WTC11 (cell line): Measurements from ENCODE around the gene STT3A. TPM values are rescaled to one million over a fixed set of nuclear protein-coding genes. Genes with fewer than 3 reads are reported as not detected.

ENCODE experiments used
- ATAC-seq: fragments of 200-7000 bp; cut with Tn5 transposase; 2 replicates; pipeline ENCODE4 v1.10.0; 2021; ENCODE audit warnings: mild to moderate bottlenecking, moderate library complexity
- CTCF ChIA-PET: fragments of 300-600 bp; sonication (Branson Sonifier 250); formaldehyde crosslinking; loops from one replicate; lab custom pipeline; 2021; ENCODE audit warnings: antibody characterized with exemption; lab: Charles Lee
- POLR2A ChIA-PET: fragments of 350-600 bp; sonication (Branson Sonifier 250); formaldehyde crosslinking; loops from one replicate; lab custom pipeline; 2021; ENCODE audit warnings: antibody characterized with exemption; lab: Charles Lee
- DNase-seq: peaks from one replicate; pipeline ENCODE4 v3.0.0; 2021; ENCODE audit warnings: low spot score
- H3K27ac Mint-ChIP-seq: 2 replicates; pipeline ENCODE4 v1.8.0; 2021; ENCODE audit warnings: mixed read lengths
- H3K27me3 Mint-ChIP-seq: 2 replicates; pipeline ENCODE4 v1.8.0; 2021; ENCODE audit warnings: low read depth, mild to moderate bottlenecking, moderate library complexity, mixed read lengths
- H3K36me3 Mint-ChIP-seq: 2 replicates; pipeline ENCODE4 v1.8.0; 2021; ENCODE audit warnings: mixed read lengths
- H3K4me1 Mint-ChIP-seq: 2 replicates; pipeline ENCODE4 v1.8.0; 2022; ENCODE audit warnings: mixed read lengths
- H3K4me3 Mint-ChIP-seq: 2 replicates; pipeline ENCODE4 v1.8.0; 2021; ENCODE audit warnings: mild to moderate bottlenecking, moderate library complexity, mixed read lengths
- H3K9me3 Mint-ChIP-seq: 2 replicates; pipeline ENCODE4 v1.8.0; 2021; ENCODE audit warnings: mixed read lengths
- AR ChIP-seq: fragments of 250-450 bp; sonication (Bioruptor Pico); IDR thresholded peaks from 2 replicates; pipeline ENCODE4 v1.9.0; 2021; ENCODE audit warnings: mild to moderate bottlenecking
- ARID4B ChIP-seq: sonication (generic); formaldehyde crosslinking; IDR thresholded peaks from 2 replicates; pipeline ENCODE4 v1.8.0; 2023; ENCODE audit warnings: missing genetic modification reagents, mild to moderate bottlenecking, borderline replicate concordance
- CDX4 ChIP-seq: fragments of 250-450 bp; sonication (Bioruptor Pico); IDR thresholded peaks from 2 replicates; pipeline ENCODE4 v1.9.0; 2021; ENCODE audit warnings: moderate library complexity, mild to moderate bottlenecking, inconsistent platforms, borderline replicate concordance
- CTCF ChIP-seq: fragments of 200-600 bp; IDR thresholded peaks from 2 replicates; pipeline ENCODE4 v1.8.0; 2022; ENCODE audit warnings: antibody characterized with exemption
- E2F4 ChIP-seq: sonication (generic); formaldehyde crosslinking; IDR thresholded peaks from 2 replicates; pipeline ENCODE4 v1.8.1; 2022; ENCODE audit warnings: low read depth, mild to moderate bottlenecking, moderate library complexity, missing genetic modification reagents, borderline replicate concordance
- ERG ChIP-seq: fragments of 250-450 bp; sonication (Bioruptor Pico); IDR thresholded peaks from 2 replicates; pipeline ENCODE4 v1.8.0; 2021; ENCODE audit warnings: mild to moderate bottlenecking
- GRHL2 ChIP-seq: fragments of 250-450 bp; sonication (Bioruptor Pico); IDR thresholded peaks from 2 replicates; pipeline ENCODE4 v1.8.0; 2022; ENCODE audit warnings: mild to moderate bottlenecking, moderate library complexity; ENCODE audit not compliant: insufficient replicate concordance, severe bottlenecking
- HMGA2 ChIP-seq: fragments of 250-450 bp; sonication (Bioruptor Pico); IDR thresholded peaks from 2 replicates; pipeline ENCODE4 v1.4.0; 2021; ENCODE audit warnings: mild to moderate bottlenecking, moderate library complexity
- IRF2 ChIP-seq: sonication (generic); formaldehyde crosslinking; IDR thresholded peaks from 2 replicates; pipeline ENCODE4 v1.8.0; 2022; ENCODE audit warnings: low read depth, missing genetic modification reagents, borderline replicate concordance
- JAZF1 ChIP-seq: fragments of 250-450 bp; sonication (Bioruptor Pico); IDR thresholded peaks from 2 replicates; pipeline ENCODE4 v1.9.0; 2021; ENCODE audit warnings: moderate library complexity, mild to moderate bottlenecking, inconsistent platforms
- MYBL2 ChIP-seq: sonication (generic); formaldehyde crosslinking; IDR thresholded peaks from 2 replicates; pipeline ENCODE4 v1.8.1; 2023; ENCODE audit warnings: mild to moderate bottlenecking, moderate library complexity, missing genetic modification reagents
- NFYB ChIP-seq: sonication (generic); formaldehyde crosslinking; conservative IDR thresholded peaks from 2 replicates; pipeline ENCODE4 v1.8.0; 2022; ENCODE audit warnings: low read depth, missing genetic modification reagents
- OVOL2 ChIP-seq: fragments of 250-450 bp; sonication (Bioruptor Pico); IDR thresholded peaks from 2 replicates; pipeline ENCODE4 v1.9.0; 2021; ENCODE audit warnings: mild to moderate bottlenecking, borderline replicate concordance
- SOX15 ChIP-seq: fragments of 250-450 bp; sonication (Bioruptor Pico); IDR thresholded peaks from 2 replicates; pipeline ENCODE4 v1.9.0; 2021; ENCODE audit warnings: mild to moderate bottlenecking
- ZNF121 ChIP-seq: sonication (generic); formaldehyde crosslinking; IDR thresholded peaks from 2 replicates; pipeline ENCODE4 v1.8.0; 2023; ENCODE audit warnings: missing genetic modification reagents
- ZNF232 ChIP-seq: sonication (generic); formaldehyde crosslinking; IDR thresholded peaks from 2 replicates; pipeline ENCODE4 v1.8.0; 2022; ENCODE audit warnings: mild to moderate bottlenecking, missing genetic modification reagents
- total RNA-seq: library from RNA; stranded (reverse); gene quantifications from 3 replicates; pipeline ENCODE4 v1.2.3, GENCODE V29; 2021

STT3A gene
- total RNA-seq, 1 experiment from 2014 or later = 144 TPM

- TF ChIP-seq ARID4B (no peak), NFYB (no peak), OVOL2 (no peak), JAZF1 (CRISPR knock-in tag) (no peak), CTCF (no peak), E2F4 (no peak), ERG (CRISPR knock-in tag) (no peak), MYBL2 (no peak), IRF2 (CRISPR knock-in tag) (no peak), SOX15 (CRISPR knock-in tag) (no peak), AR (CRISPR knock-in tag) (no peak)
Observed at GRCh38 chr11:125594958-125595357, 2.3 kb downstream of the STT3A start (continued).

GRCh38 chr11:125600663-125601062 lies 8.0 kb downstream of the STT3A start:
- H3K36me3 Mint-ChIP-seq = peaks cover 70% of the 10 kb centered on the region
- CTCF ChIA-PET = no interaction called here

GRCh38 chr11:125603207-125603606 lies 10.6 kb downstream of the STT3A start:
- CTCF ChIA-PET = no interaction called here
- H3K27ac Mint-ChIP-seq = no peak overlapping the region
- no peak overlapping the region for H3K4me3 Mint-ChIP-seq
- ATAC-seq = no peak
- H3K4me1 Mint-ChIP-seq = no peaks in the 10 kb centered on the region
- H3K27me3 Mint-ChIP-seq = no peaks in the 10 kb centered on the region
- peaks cover 67% of the 10 kb centered on the region for H3K36me3 Mint-ChIP-seq
- no peak for TF ChIP-seq ZNF232 (CRISPR knock-in tag)
- no peak for TF ChIP-seq SOX15 (CRISPR knock-in tag)
- no peak for TF ChIP-seq HMGA2 (CRISPR knock-in tag)
- no peak for TF ChIP-seq CDX4 (CRISPR knock-in tag)
- TF ChIP-seq, all 79 proteins: peak for 0
- POLR2A ChIA-PET = no interaction called here
- DNase-seq = no peak
- H3K9me3 Mint-ChIP-seq = no peaks in the 10 kb centered on the region

More at GRCh38 chr11:125600663-125601062, 8.0 kb downstream of the STT3A start:
- POLR2A ChIA-PET = no interaction called here
- TF ChIP-seq JAZF1 (CRISPR knock-in tag) = no peak
- TF ChIP-seq ZNF121 (CRISPR knock-in tag) = peak; percentile 48; the same call in 1 of the 2 replicates
- TF ChIP-seq GRHL2 (CRISPR knock-in tag) = no peak
- H3K27ac Mint-ChIP-seq = no peak overlapping the region
- no peak for ATAC-seq
- H3K27me3 Mint-ChIP-seq = no peaks in the 10 kb centered on the region
- no peaks in the 10 kb centered on the region for H3K9me3 Mint-ChIP-seq
- no peak overlapping the region for H3K4me3 Mint-ChIP-seq
- H3K4me1 Mint-ChIP-seq = no peaks in the 10 kb centered on the region
- DNase-seq = no peak
